Dendritic cell treated with granulocyte-macrophage colony-stimulating factor and Interleukin-4, amounts not matched to agents 40 ng/mL and 50 ng/mL, for 4 days (primary cell): Measurements from ENCODE around the gene DOCK1.

Source experiments
- H3K27ac Mint-ChIP-seq: one replicate; pipeline ENCODE4 v1.8.0; 2022; ENCODE audit warnings: mild to moderate bottlenecking, mixed read lengths
- H3K27me3 Mint-ChIP-seq: one replicate; pipeline ENCODE4 v1.8.0; 2022; ENCODE audit warnings: mild to moderate bottlenecking, mixed read lengths
- H3K36me3 Mint-ChIP-seq: one replicate; pipeline ENCODE4 v1.8.0; 2022; ENCODE audit warnings: low read depth, mixed read lengths
- H3K4me1 Mint-ChIP-seq: one replicate; pipeline ENCODE4 v1.8.0; 2022; ENCODE audit warnings: low read depth, mixed read lengths
- H3K4me3 Mint-ChIP-seq: one replicate; pipeline ENCODE4 v1.8.0; 2022; ENCODE audit warnings: mild to moderate bottlenecking, moderate library complexity, mixed read lengths
- H3K9me3 Mint-ChIP-seq: one replicate; pipeline ENCODE4 v1.8.0; 2022; ENCODE audit warnings: mixed read lengths
- intact Hi-C: fragments of 100-400 bp; cut with micrococcal nuclease; formaldehyde crosslinking; loops from one replicate; pipeline ENCODE4 v1.15.0; 2022

DOCK1 gene

GRCh38 chr10:127392351-127393235, 487.4 kb downstream of the DOCK1 start:
- no peak overlapping the region for H3K27ac Mint-ChIP-seq
- intact Hi-C loops, result no loop called here
- H3K4me3 Mint-ChIP-seq, result no peak overlapping the region
- no peaks in the 10 kb centered on the region for H3K27me3 Mint-ChIP-seq
- H3K9me3 Mint-ChIP-seq, result no peaks in the 10 kb centered on the region
- no peaks in the 10 kb centered on the region for H3K36me3 Mint-ChIP-seq
- no peaks in the 10 kb centered on the region for H3K4me1 Mint-ChIP-seq

DNA sequence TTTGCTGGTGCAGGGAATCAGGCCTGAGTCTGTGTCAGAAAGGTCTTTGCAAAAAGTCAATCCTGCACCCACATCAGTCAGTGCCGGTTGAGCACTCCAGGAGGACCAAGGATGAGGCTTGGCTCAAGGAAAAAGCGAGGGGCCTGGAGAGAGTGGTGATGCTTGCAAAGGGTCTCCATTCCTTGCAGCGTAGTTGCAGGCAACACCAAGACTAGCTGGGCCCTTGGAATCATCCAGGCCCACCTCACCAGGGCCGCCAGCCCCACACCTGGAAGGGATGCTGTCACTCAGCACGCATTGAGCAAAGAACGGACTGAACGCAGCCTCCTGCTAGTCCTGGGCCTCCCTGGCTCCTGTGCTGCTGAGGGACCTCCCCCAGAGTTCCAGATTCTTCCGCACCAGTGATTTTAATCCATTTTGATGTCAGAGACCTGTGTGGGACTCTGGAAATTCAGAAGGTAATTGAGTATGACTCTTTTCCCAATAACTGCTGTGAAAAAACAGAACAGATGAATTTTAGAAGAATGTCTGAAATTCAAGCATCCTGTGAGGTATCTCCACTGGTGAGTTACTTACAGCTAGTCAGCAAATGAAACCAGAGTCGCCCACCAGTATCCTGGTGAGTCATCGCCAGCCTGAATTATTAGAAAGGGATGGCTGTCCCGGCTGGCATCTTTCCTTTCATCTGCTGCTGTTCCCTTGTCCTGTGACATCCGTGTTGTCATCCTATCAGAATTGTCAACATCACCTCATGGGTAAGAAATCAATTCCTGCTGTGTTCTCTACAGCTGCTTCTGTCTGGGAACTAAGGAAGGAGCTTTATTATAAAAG, 493.1 kb downstream of the DOCK1 start:
- peaks cover 11% of the 10 kb centered on the region for H3K9me3 Mint-ChIP-seq
- intact Hi-C loops, result no loop called here
- H3K4me3 Mint-ChIP-seq, result no peak overlapping the region
- H3K4me1 Mint-ChIP-seq, result peaks cover 19% of the 10 kb centered on the region
- H3K27ac Mint-ChIP-seq, result no peak overlapping the region
- no peaks in the 10 kb centered on the region for H3K27me3 Mint-ChIP-seq
- H3K36me3 Mint-ChIP-seq, result no peaks in the 10 kb centered on the region

DNA sequence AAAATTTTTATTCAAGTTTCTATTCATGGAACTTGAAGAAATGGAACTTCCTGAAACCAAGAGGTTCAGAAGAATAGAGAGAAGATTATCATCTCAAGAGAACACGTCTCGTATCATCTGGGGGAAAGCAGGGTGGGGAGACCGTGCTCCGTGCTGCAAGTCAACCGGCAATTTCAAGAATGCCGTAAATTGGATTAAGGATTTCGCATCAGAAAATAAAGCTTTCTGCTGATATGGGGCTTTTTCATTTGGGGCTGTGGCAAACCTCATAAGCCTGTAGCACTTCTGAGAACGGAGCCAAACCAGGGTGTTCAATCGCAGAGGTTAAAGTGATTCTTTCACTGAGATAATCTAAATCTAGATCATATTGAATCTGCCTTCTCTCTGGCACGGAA, 493.7 kb downstream of the DOCK1 start:
- Mint-ChIP-seq H3K4me3 (no peak overlapping the region), H3K27me3 (no peaks in the 10 kb centered on the region), H3K27ac (no peak overlapping the region), H3K9me3 (peaks cover 11% of the 10 kb centered on the region), H3K36me3 (no peaks in the 10 kb centered on the region), H3K4me1 (peaks cover 19% of the 10 kb centered on the region)
- intact Hi-C loops, result no loop called here

GRCh38 chr10:127399668-127400067, 494.4 kb downstream of the DOCK1 start:
- peaks cover 19% of the 10 kb centered on the region for H3K4me1 Mint-ChIP-seq
- H3K9me3 Mint-ChIP-seq, result peaks cover 11% of the 10 kb centered on the region
- no peaks in the 10 kb centered on the region for H3K36me3 Mint-ChIP-seq
- no peak overlapping the region for H3K4me3 Mint-ChIP-seq
- H3K27me3 Mint-ChIP-seq, result no peaks in the 10 kb centered on the region
- intact Hi-C loops, result no loop called here
- no peak overlapping the region for H3K27ac Mint-ChIP-seq

DNA sequence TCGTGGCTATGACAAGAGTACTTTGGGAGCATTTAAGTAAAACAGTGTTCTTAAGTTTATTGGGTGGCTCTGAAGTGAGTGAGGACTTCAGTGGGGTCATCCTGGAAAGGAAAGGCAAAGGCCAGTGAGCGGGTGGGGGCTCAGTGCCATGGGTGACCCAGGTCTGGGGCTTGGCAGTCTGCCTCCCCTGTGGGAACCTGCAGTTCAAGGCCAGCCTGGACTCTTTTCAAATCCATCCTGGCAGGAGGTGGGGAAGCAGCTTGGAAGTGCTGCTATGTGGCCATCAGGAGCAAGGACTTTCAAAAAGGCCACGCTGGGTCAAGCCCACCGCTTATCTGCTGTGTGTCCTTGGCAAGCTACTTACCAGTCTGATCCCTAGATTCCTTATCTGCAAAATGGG, 495.0 kb downstream of the DOCK1 start:
- Mint-ChIP-seq H3K4me1 (peaks cover 19% of the 10 kb centered on the region), H3K27me3 (no peaks in the 10 kb centered on the region), H3K9me3 (peaks cover 11% of the 10 kb centered on the region), H3K36me3 (no peaks in the 10 kb centered on the region), H3K27ac (no peak overlapping the region), H3K4me3 (no peak overlapping the region)
- intact Hi-C loops, result no loop called here

- H3K4me3 Mint-ChIP-seq, result no peak overlapping the region
- H3K27ac Mint-ChIP-seq, result no peak overlapping the region
- no peaks in the 10 kb centered on the region for H3K27me3 Mint-ChIP-seq
- no peaks in the 10 kb centered on the region for H3K36me3 Mint-ChIP-seq
- H3K4me1 Mint-ChIP-seq, result peaks cover 19% of the 10 kb centered on the region
- intact Hi-C loops, result no loop called here
- H3K9me3 Mint-ChIP-seq, result peaks cover 11% of the 10 kb centered on the region
These were observed 497.6 kb downstream of the DOCK1 start for GRCh38 chr10:127402596-127403409.

- Mint-ChIP-seq H3K27me3 (no peaks in the 10 kb centered on the region), H3K4me3 (no peak overlapping the region)
These were observed 500.0 kb downstream of the DOCK1 start for GRCh38 chr10:127405221-127405620.

GRCh38 chr10:127406018-127406550, 500.9 kb downstream of the DOCK1 start:
- Mint-ChIP-seq H3K27ac (no peak overlapping the region), H3K27me3 (no peaks in the 10 kb centered on the region), H3K36me3 (peaks cover 7% of the 10 kb centered on the region), H3K4me3 (no peak overlapping the region), H3K9me3 (peaks cover 11% of the 10 kb centered on the region), H3K4me1 (no peaks in the 10 kb centered on the region)
- intact Hi-C loops, result no loop called here

More at GRCh38 chr10:127405221-127405620, 500.0 kb downstream of the DOCK1 start:
- peaks cover 3% of the 10 kb centered on the region for H3K4me1 Mint-ChIP-seq
- H3K9me3 Mint-ChIP-seq, result peaks cover 11% of the 10 kb centered on the region
- intact Hi-C loops, result no loop called here
- H3K36me3 Mint-ChIP-seq, result no peaks in the 10 kb centered on the region
- H3K27ac Mint-ChIP-seq, result no peak overlapping the region

GRCh38 chr10:127407551-127407950, 502.3 kb downstream of the DOCK1 start:
- intact Hi-C loops, result no loop called here
- Mint-ChIP-seq H3K9me3 (no peaks in the 10 kb centered on the region), H3K27me3 (no peaks in the 10 kb centered on the region), H3K36me3 (peaks cover 10% of the 10 kb centered on the region), H3K4me3 (no peak overlapping the region), H3K4me1 (no peaks in the 10 kb centered on the region), H3K27ac (no peak overlapping the region)

GRCh38 chr10:127408112-127408710, 503.0 kb downstream of the DOCK1 start:
- no peak overlapping the region for H3K4me3 Mint-ChIP-seq
- no peaks in the 10 kb centered on the region for H3K4me1 Mint-ChIP-seq
- H3K36me3 Mint-ChIP-seq, result peaks cover 10% of the 10 kb centered on the region
- H3K27me3 Mint-ChIP-seq, result no peaks in the 10 kb centered on the region
- intact Hi-C loops, result no loop called here
- H3K27ac Mint-ChIP-seq, result no peak overlapping the region
- H3K9me3 Mint-ChIP-seq, result no peaks in the 10 kb centered on the region

GRCh38 chr10:127408733-127409132, 503.5 kb downstream of the DOCK1 start:
- Mint-ChIP-seq H3K4me3 (no peak overlapping the region), H3K9me3 (no peaks in the 10 kb centered on the region), H3K27ac (no peak overlapping the region), H3K36me3 (peaks cover 10% of the 10 kb centered on the region), H3K27me3 (no peaks in the 10 kb centered on the region), H3K4me1 (no peaks in the 10 kb centered on the region)
- intact Hi-C loops, result no loop called here

GRCh38 chr10:127410030-127410429, 504.8 kb downstream of the DOCK1 start:
- intact Hi-C loops, result no loop called here
- peaks cover 10% of the 10 kb centered on the region for H3K36me3 Mint-ChIP-seq
- no peaks in the 10 kb centered on the region for H3K27me3 Mint-ChIP-seq
- H3K4me3 Mint-ChIP-seq, result no peak overlapping the region
- H3K9me3 Mint-ChIP-seq, result no peaks in the 10 kb centered on the region
- H3K4me1 Mint-ChIP-seq, result no peaks in the 10 kb centered on the region
- no peak overlapping the region for H3K27ac Mint-ChIP-seq

DNA sequence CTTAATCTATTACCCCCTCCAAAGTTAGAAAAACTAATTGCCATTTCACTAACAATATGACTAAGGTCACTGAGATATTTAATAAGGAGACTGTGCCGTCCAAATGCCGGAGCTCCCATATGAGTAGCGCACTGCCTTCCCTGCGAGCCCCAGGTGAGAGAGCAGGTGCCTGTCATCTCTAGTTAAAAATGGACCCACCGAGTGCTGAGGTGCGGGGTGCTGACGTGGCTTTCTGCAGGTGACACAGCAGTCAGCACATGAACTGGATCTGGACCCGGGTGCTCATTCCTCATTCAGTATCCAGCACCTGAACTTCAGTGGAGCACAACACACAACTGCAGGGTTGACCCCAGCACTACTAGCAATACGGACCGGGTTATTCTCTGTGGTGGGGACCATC, 505.8 kb downstream of the DOCK1 start:
- intact Hi-C loops, result no loop called here
- Mint-ChIP-seq H3K4me3 (no peak overlapping the region), H3K27me3 (no peaks in the 10 kb centered on the region), H3K4me1 (no peaks in the 10 kb centered on the region), H3K36me3 (peaks cover 10% of the 10 kb centered on the region), H3K9me3 (no peaks in the 10 kb centered on the region), H3K27ac (no peak overlapping the region)
